Activated naive CD8-positive, alpha-beta T cell treated with anti-CD3 and anti-CD28 coated beads for 36 hours (primary cell): ENCODE results near the gene S100A7. TPM values are rescaled to one million over a fixed set of nuclear protein-coding genes. Genes with fewer than 3 reads are reported as not detected.

Experiments
- DNase-seq: peaks from one replicate; pipeline ENCODE4 v3.0.0; 2021
- H3K27ac Mint-ChIP-seq: one replicate; pipeline ENCODE4 v1.8.0; 2022; ENCODE audit warnings: mild to moderate bottlenecking, moderate library complexity, mixed read lengths
- H3K27me3 Mint-ChIP-seq: one replicate; pipeline ENCODE4 v1.8.0; 2022; ENCODE audit warnings: mild to moderate bottlenecking, mixed read lengths
- H3K36me3 Mint-ChIP-seq: one replicate; pipeline ENCODE4 v1.8.0; 2021; ENCODE audit warnings: mild to moderate bottlenecking, mixed read lengths
- H3K4me1 Mint-ChIP-seq: one replicate; pipeline ENCODE4 v1.8.0; 2021; ENCODE audit warnings: mixed read lengths
- H3K4me3 Mint-ChIP-seq: one replicate; pipeline ENCODE4 v1.8.0; 2022; ENCODE audit warnings: mild to moderate bottlenecking, moderate library complexity, mixed read lengths
- H3K9me3 Mint-ChIP-seq: one replicate; pipeline ENCODE4 v1.8.0; 2022; ENCODE audit warnings: mixed read lengths
- total RNA-seq, 2 experiments: library from RNA; stranded (reverse); gene quantifications; one replicate each; pipeline ENCODE4 v1.2.3, GENCODE V29; 2021

S100A7 gene
- total RNA-seq = not detected

DNA sequence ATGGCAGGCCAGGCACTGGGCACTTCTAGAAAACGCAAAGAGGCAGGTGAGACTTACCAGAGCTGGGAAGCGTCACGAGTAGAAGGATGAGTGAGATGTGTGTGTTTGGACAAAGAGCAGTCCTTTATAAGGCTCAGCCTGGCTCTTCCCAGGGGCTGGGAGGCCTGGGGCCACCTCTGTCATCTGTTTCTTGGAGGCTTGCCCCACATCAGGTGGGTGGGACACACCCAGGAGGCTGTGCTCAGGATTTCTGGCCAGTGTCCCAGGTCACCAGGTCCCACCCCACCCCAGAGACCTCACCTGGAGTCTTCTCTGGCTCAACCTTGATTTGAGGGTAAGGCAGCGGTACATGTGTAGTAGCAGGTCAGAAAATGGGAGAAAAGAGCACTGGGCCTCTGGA, at the start of gene S100A7:
Gene S100A7 (minus strand): TSS at position 101 of the 400 bp plus-strand sequence. CDS start 1,638 bp downstream, outside the sequence.
- no peak for DNase-seq
- no peak within 1 kb of the TSS for H3K4me3 Mint-ChIP-seq
- H3K9me3 Mint-ChIP-seq = no peaks in the 10 kb centered on the region
- no peak within 1 kb of the TSS for H3K27ac Mint-ChIP-seq
- H3K36me3 Mint-ChIP-seq = no peaks in the 10 kb centered on the region
- H3K27me3 Mint-ChIP-seq = peaks cover 15% of the 10 kb centered on the region
- H3K4me1 Mint-ChIP-seq = no peaks in the 10 kb centered on the region

DNA sequence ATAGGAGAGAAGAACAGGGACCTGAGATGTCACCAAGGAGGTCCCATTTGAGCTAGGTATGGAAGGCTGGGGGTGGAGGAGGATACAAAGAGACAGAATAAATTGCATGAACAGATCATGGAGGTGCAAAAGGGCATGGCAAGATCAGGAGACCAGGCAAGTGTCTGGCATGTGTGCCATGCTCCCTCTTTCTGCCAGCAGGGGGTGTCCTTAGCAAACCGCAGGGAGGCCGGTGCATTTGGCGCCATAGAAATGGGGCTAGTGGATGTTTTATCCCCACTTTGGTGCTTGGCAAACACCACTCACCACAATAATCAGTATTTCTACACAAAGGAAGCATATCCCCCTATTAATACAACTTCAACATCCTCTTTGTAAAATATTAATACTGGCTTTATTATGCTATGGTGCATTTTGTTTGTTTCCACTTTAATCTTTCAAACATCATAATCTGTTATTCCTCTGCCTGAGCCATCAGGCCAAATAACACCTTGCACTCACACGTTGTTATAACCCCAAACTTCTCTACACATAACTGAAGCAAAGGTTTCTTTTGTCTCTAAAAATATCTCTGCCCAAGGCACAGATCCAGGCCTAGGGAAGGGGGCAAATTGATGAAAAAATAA, 49.4 kb upstream of the S100A7 start:
- Mint-ChIP-seq H3K4me1 (peaks cover 10% of the 10 kb centered on the region), H3K36me3 (no peaks in the 10 kb centered on the region), H3K4me3 (no peak overlapping the region), H3K9me3 (no peaks in the 10 kb centered on the region), H3K27me3 (no peaks in the 10 kb centered on the region), H3K27ac (no peak overlapping the region)
- peak; percentile 70 for DNase-seq

DNA sequence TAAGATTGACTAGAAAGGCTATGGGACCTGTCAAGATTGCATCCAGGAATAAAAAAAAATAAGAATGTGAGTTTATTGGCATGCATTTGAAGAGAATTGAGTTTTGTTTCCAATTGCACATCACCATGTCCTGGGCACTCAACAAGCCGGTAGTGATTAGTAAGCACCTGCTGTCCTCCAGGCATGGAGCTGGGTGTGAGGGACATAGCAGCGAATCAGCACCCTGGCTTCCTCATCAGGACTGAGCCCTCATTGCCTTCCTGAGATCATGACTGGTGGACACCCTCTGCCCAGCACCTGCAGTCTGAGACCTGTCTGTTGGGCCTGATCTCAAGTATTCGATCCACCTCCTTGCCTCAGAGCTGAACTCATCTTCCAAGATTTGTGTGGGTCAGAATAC, 48.6 kb upstream of the S100A7 start:
- Mint-ChIP-seq H3K4me3 (no peak overlapping the region), H3K4me1 (peaks cover 10% of the 10 kb centered on the region), H3K36me3 (no peaks in the 10 kb centered on the region), H3K27ac (no peak overlapping the region), H3K27me3 (no peaks in the 10 kb centered on the region), H3K9me3 (no peaks in the 10 kb centered on the region)
- DNase-seq = no peak

DNA sequence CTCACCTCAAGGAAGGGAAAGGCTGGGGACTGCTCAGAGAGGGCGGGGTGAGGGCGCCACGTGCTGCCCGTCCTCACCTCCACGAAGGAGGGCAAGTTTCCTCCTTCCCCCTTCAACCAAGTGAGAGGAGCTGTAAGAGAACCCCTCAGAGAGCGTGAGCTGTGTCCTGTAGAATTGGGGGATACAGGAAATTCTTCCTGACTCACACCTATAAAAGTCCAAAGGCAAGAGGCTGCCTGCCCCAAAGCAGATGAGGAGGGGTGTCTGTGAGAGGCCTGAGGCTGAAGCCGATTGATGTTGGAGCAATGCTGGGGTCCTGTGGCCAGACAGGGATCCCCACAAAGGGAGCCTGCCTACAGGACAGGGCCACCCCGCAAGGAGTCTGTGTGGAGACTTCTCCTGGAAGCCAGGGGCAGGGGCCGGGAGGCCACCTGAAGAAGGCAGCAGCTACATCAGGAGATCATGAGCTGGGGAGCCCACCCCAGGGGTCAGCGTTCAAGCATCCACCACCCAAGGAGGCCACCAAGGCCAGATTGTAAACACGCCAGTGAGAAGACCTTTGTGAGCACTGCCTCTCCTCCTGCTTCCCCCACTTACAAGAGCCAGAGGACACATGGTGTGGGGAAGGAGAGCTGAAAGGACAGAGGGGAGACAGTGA, 47.6 kb upstream of the S100A7 start:
- H3K27me3 Mint-ChIP-seq = no peaks in the 10 kb centered on the region
- no peak overlapping the region for H3K4me3 Mint-ChIP-seq
- H3K27ac Mint-ChIP-seq = no peak overlapping the region
- H3K9me3 Mint-ChIP-seq = no peaks in the 10 kb centered on the region
- no peak for DNase-seq
- peaks cover 7% of the 10 kb centered on the region for H3K4me1 Mint-ChIP-seq
- no peaks in the 10 kb centered on the region for H3K36me3 Mint-ChIP-seq

DNA sequence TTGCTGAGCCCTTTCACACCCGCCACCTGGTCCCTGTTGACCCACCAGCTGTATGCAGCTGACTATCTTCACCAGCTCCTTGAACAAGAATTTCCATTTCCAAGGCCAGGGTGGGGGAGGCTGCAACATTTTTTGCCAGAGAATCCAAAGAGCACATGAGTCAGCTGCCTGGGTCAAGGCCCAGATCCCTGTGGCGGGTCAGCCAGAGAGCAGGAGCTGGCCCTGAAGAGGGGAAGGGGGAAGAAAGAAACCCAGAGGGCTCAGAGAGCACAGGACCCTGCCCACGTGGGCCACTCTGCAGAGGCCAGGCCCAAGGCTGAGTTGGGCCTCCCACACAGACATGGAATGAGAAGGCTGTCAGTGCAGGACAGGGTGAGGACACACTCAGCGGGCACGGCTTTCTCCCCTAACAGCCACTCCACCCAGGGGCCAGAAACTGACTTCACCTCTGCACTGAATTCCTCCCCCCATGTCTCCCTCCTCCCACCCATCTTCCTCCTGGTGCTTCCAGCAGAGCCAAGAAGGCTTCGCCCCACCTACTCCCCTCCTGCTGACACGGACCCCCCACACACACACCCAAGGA, 46.5 kb upstream of the S100A7 start:
- H3K36me3 Mint-ChIP-seq = no peaks in the 10 kb centered on the region
- peaks cover 7% of the 10 kb centered on the region for H3K4me1 Mint-ChIP-seq
- no peaks in the 10 kb centered on the region for H3K9me3 Mint-ChIP-seq
- H3K4me3 Mint-ChIP-seq = no peak overlapping the region
- DNase-seq = no peak
- no peaks in the 10 kb centered on the region for H3K27me3 Mint-ChIP-seq
- H3K27ac Mint-ChIP-seq = no peak overlapping the region

DNA sequence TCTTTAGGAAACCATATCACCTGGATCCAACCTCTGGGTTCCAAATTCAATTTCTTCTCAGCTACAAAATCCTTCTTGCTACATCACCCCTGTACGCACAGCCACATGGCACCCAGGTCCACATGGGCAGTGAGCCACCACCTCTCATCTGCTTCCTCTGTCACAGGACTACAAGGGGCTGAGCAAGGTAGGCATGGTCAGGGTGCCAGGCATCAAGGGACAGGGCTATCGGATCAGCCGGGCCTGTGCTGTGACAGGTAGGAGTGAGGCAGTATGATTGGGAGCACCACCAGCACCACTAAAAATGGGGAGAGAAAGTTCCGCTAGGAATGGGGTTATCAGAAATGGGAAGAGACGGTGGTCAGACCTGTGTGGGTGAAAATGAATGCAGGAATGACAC, 45.9 kb upstream of the S100A7 start:
- Mint-ChIP-seq H3K27me3 (no peaks in the 10 kb centered on the region), H3K9me3 (no peaks in the 10 kb centered on the region), H3K4me1 (peaks cover 6% of the 10 kb centered on the region), H3K27ac (no peak overlapping the region), H3K36me3 (no peaks in the 10 kb centered on the region), H3K4me3 (no peak overlapping the region)
- no peak for DNase-seq

DNA sequence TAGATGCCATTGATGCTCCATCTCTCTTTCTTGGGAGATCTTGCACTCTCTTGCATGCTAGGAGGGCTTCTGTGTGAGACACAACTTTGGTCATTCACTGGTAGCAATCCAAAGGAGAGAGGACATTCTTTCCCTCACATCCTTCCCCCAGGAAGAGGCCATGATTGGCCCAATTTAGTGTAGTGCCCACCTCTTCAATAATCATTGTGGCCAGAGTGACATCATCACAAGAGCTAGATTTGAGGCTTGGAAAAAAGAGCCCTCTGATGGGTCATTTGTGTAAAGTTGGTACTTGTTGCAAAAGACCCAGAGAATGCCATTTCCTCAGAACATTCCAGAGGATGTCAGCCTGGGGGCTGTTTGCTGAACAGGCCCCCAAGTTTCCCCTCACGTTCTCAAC, 45.1 kb upstream of the S100A7 start:
- Mint-ChIP-seq H3K36me3 (no peaks in the 10 kb centered on the region), H3K4me3 (no peak overlapping the region), H3K9me3 (no peaks in the 10 kb centered on the region), H3K27ac (no peak overlapping the region), H3K4me1 (no peaks in the 10 kb centered on the region), H3K27me3 (no peaks in the 10 kb centered on the region)
- DNase-seq = no peak

DNA sequence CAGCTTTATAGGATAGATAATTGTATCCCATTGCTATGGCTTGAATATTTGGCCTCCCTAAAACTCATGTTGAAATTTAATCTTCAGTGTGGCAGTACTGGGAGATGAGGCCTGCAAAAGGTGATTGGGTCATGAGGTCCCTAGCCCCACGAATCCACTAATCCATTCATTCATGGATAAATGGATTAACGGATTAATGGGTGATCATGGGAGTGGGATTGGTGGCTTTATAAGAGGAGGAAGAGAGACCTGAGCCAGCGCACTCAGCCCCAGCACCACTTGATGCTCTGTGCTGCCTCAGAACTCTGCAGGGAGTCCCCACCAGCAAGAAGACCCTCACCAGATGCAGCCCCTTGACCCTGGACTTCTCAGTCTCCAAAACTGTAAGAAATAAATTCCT, 43.3 kb upstream of the S100A7 start:
- Mint-ChIP-seq H3K9me3 (no peaks in the 10 kb centered on the region), H3K36me3 (no peaks in the 10 kb centered on the region), H3K4me3 (no peak overlapping the region), H3K27me3 (peaks cover 10% of the 10 kb centered on the region), H3K4me1 (no peaks in the 10 kb centered on the region), H3K27ac (no peak overlapping the region)
- no peak for DNase-seq

DNA sequence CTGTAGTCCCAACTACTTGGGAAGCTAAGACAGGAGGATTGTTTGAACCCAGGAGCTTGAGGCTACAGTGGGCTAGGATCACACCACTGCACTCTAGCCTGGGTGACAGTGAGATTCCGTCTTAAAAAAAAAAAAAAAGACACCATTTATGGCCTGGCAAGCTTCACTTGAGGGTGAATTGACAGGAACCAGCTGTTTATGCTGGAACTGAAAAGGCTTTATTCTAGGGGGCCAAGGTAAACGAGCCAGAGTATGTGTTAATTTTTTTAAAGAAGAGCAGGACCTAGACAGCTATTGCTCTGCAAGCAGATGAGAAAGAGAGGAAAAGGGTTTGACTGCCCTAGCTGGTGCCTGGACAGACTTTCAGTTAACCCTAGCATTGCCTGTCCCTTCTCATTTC, 38.3 kb upstream of the S100A7 start:
- Mint-ChIP-seq H3K36me3 (no peaks in the 10 kb centered on the region), H3K27ac (no peak overlapping the region), H3K4me1 (no peaks in the 10 kb centered on the region), H3K4me3 (no peak overlapping the region), H3K9me3 (no peaks in the 10 kb centered on the region), H3K27me3 (peaks cover 19% of the 10 kb centered on the region)
- DNase-seq = no peak

DNA sequence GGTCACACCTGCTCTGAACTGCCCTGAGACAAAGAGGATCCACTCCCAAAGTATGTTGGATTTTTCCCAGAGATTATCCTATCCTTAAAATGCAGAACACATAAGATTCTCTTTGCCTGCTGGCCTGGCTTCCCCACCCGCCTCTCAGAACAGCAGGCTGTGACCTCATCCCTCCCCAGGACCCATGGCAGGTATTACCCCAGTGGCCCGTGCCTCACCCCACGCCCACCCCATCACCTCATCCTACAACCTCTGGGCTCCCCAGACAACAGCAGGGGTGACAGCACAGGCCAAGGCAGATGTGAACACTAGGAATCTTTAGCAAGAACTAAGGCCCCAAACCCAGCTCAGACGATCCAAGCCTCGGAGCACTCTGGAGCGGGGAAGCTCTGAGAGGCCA, 35.1 kb upstream of the S100A7 start:
- no peak overlapping the region for H3K27ac Mint-ChIP-seq
- H3K36me3 Mint-ChIP-seq = no peaks in the 10 kb centered on the region
- no peak for DNase-seq
- no peak overlapping the region for H3K4me3 Mint-ChIP-seq
- H3K27me3 Mint-ChIP-seq = peaks cover 26% of the 10 kb centered on the region
- no peaks in the 10 kb centered on the region for H3K9me3 Mint-ChIP-seq
- H3K4me1 Mint-ChIP-seq = no peaks in the 10 kb centered on the region

DNA sequence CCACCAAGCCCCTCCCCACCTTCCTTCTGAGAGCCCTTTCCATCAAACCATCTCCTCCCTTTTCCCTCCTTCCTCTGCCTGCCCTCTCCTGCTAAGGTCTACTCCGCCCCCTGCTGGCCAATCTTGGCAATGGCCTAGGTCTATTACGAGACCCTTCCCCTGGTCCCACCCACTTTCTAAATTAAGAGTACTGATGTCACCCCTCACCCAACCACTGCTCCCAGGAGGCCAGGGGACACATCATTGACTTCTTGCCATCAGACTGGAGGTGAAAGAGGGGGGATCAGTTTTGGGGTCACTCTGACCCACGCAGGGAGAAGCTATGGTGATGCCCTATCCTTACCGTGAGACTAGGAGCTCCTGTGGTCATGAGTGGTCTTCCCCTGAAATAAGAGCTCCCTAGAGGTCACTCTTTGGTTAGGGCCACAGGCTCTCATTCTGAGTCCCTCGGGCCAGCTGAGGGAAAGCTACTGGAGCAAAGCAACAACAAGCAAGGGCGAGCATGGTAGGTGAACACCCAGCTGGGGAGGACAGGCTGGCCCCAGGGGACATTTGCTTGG, 34.6 kb upstream of the S100A7 start:
- Mint-ChIP-seq H3K9me3 (no peaks in the 10 kb centered on the region), H3K36me3 (no peaks in the 10 kb centered on the region), H3K27me3 (peaks cover 26% of the 10 kb centered on the region), H3K27ac (no peak overlapping the region), H3K4me1 (no peaks in the 10 kb centered on the region), H3K4me3 (no peak overlapping the region)
- DNase-seq = peak; percentile 66

DNA sequence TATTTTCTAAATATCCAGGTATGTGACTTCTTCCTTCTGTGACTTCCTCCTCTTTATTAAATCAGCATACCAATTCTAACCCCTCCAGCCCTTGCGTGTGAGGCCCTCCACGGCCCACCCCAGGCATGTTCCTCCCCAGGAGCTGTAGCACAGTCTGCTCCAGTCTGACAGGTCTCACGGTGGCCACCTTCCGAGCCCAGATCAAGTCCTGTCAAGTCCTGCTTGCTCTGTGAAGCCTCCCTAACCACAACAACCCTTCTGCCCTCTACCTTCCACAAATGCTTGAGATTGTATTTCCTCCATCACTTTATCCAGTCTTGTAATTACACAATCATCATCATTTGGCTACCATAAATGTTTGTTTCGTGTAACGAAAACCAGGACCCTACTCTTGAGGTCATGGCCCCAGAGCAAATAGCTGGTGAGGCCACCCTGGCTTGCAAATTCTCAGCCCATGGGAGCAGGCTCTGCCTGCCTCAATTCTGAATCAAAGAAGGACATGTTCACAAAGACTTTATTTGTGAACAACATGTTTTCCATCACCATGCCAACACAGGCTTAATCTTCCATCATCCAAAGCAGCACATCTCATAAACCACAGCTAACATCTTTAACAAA, 33.0 kb upstream of the S100A7 start:
- no peak overlapping the region for H3K27ac Mint-ChIP-seq
- peaks cover 16% of the 10 kb centered on the region for H3K27me3 Mint-ChIP-seq
- H3K9me3 Mint-ChIP-seq = no peaks in the 10 kb centered on the region
- H3K4me3 Mint-ChIP-seq = no peak overlapping the region
- no peak for DNase-seq
- H3K36me3 Mint-ChIP-seq = no peaks in the 10 kb centered on the region
- no peaks in the 10 kb centered on the region for H3K4me1 Mint-ChIP-seq

DNA sequence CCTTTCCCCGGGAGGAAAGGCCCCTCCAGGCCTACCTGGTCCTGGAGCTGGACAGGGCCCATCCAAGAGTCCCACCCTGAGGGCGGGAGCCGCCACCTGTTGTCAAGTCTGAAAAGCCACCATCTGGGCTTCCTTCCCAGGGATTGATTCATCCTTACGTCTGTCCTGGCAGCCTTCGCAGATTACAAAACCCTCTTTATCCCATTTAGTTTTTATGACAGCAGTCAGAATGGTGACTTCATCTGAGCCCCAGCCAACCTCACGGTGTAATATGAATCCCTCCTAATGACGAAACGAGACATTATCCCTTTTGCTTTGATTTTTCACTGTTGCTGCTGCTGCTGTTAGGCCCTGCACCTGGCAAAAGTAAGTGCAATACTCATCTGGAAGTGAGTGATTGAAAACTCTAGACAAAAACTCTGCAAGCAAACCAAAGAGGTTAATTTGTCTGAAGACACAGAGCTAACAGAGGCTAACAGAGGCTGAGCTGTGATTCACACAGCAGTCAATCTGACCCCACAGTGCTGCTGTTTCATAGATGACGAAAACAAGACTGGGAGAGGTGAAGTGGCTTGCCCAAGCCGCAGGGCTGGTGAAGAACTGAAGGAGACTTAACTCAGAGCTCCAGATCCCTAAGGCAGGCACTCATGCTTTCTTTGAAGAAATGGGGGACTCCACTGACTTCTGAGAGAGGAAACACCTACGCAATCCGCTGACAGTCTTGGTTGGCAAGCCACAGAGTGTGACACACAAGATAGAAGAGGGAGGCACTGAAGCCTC, 30.0 kb upstream of the S100A7 start:
- Mint-ChIP-seq H3K36me3 (no peaks in the 10 kb centered on the region), H3K4me1 (no peaks in the 10 kb centered on the region), H3K27ac (no peak overlapping the region), H3K4me3 (no peak overlapping the region), H3K27me3 (peaks cover 11% of the 10 kb centered on the region), H3K9me3 (no peaks in the 10 kb centered on the region)
- DNase-seq = no peak

DNA sequence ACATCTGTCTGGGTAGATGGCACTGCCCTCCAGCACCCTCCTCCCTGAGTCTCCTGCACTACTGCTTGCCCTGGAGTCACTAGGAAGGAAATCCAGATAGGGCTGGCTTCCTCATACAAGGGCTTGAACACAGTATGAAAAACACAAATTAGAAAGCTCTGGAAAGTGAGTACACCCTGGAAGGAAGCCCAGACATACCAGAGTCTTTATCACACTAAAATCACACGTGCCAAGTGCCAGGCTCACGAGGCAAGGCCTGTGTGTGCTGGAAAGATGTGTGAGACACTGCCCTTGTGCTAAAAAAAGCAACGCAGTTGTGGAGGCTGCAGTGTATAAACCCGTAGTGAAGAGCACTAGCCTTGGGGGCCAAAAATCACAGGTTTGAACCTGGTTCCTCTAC, 28.3 kb upstream of the S100A7 start:
- H3K27ac Mint-ChIP-seq = no peak overlapping the region
- H3K4me3 Mint-ChIP-seq = no peak overlapping the region
- H3K36me3 Mint-ChIP-seq = no peaks in the 10 kb centered on the region
- H3K27me3 Mint-ChIP-seq = peaks cover 21% of the 10 kb centered on the region
- no peak for DNase-seq
- H3K4me1 Mint-ChIP-seq = no peaks in the 10 kb centered on the region
- H3K9me3 Mint-ChIP-seq = no peaks in the 10 kb centered on the region

DNA sequence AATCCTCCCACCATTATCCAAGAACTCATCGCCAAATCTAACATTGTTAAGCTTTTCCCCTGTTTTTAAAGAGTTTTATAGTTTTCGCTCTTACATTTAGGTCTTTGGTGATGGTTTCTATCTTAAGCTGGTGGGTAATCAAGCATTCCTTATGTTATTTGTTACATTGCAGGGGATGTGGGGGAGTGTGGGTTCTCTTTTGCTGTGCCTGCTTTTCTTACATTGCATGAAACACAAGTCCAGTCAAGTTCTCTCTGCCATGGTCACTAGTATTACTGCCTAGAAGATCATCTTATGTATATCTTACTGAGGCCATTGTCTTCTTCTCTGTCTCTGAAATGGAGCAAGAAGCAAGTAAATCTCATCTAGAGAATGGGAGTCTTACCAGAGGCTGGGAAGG, 27.3 kb upstream of the S100A7 start:
- no peak overlapping the region for H3K27ac Mint-ChIP-seq
- H3K4me3 Mint-ChIP-seq = no peak overlapping the region
- no peak for DNase-seq
- no peaks in the 10 kb centered on the region for H3K4me1 Mint-ChIP-seq
- no peaks in the 10 kb centered on the region for H3K36me3 Mint-ChIP-seq
- H3K9me3 Mint-ChIP-seq = no peaks in the 10 kb centered on the region
- H3K27me3 Mint-ChIP-seq = peaks cover 26% of the 10 kb centered on the region
